GM15510 (cell line): ENCODE measurements around the gene AHSP.

ENCODE experiments used
- POLR2A ChIP-seq: IDR thresholded peaks from 3 replicates; pipeline ENCODE4 v1.6.1; 2011; ENCODE audit warnings: borderline replicate concordance; ENCODE audit not compliant: insufficient read length; ENCODE audit errors: extremely low read depth

The AHSP gene

DNA sequence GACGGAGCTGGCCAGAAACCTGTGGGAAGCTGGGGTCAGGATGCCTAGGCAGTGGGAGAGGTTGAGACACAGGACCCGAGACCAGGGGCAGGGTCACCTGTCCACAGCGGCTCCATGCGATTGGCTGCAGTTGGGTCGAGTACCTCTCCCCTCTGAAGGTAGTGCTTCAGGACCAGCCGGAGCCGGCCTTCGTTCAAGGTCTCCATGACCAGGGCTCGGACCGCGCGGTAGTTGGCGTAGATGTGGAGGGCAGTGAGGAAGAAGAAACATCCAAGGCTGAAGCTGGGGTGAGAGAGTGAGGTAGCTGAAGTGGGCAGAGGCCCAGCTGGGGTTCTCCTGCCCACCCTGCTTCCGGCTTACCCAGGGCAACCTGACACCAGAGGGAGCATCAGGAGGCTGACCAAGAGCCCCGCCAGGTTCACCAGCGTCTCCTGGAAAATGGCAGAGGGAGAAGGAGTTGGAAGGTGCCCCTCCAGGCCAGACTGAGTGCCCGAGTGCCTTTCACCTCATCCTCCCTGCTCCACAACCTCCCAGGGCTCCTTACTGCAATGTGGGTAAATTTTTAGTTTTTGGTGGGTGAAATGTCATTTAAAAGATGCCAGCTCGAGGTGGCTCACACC is 34.1 kb upstream of the AHSP start:
- TF ChIP-seq POLR2A = no peak

DNA sequence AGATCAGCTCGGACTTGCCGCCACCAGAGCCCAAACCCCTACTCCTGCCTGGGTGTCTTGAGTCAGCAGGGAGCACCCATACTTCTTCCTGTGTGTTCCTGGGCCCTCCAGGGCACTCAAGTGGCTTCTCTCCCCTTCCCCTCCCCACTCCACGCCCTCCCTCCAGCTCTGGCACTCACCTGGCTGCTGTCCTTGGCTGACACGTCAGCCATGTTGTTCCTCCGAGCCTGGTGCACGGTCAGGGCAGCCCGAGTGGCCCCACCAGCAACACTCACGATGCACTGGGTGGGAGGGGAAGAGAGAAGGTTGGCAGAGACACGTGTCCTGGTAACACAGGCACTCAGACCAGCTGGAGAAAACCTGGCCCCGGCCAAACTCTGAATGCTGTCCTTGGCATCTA is 31.0 kb upstream of the AHSP start:
- TF ChIP-seq POLR2A = no peak

GRCh38 chr16:31498493-31498892 is 29.2 kb upstream of the AHSP start:
- no peak for TF ChIP-seq POLR2A

DNA sequence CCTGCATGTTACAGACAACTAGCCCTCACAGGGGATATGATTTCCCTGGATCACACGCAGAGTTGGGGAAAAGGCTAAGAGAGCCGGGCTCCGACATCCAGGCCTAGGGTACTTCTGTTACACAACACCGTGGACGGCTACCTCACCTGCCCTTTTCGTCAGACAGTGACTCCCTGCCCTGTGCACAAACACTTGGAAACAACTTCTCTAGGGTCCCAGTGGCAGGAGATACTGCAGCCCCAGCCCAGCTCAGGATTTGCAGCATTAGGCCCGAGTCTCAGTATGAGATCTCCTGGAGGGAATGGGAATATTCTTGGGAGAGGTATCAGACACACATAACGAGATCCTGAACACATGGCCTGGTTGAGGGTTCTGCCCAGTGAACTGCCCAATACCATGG is 27.8 kb upstream of the AHSP start:
- TF ChIP-seq POLR2A = no peak

DNA sequence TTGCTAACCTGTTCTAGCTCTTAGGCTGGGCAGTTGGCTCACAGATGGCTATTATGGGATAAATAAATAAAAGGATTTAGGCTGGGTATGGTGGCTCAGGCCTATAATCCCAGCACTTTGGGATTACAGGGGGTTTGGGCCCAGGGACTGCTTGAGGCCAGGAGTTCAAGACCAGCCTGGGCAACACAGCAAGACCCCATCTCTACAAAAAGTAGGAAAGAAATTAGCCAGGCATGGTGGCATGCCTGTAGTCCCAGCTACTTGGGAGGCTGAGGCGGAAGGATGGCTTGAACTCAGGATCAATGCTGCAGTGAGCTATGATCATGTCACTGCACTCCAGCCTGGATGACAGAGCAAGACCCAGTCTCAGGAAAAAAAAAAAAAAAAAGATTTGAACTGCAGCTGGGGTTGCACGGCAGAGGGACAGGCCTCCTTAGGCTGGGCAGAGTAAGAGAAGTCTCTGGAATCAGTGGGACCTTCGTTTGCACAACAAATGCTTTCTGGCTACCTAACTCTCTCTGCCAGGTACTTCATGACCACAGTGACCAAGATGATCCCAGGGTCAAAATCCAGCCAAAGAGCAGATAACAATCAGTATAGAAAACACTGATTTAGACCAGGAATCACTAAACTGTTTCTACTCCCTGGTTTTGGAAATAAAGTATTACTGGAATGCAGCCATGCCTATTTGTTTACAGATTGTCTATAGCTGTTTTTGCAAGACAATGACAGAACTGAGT is 26.3 kb upstream of the AHSP start:
- no peak for TF ChIP-seq POLR2A

DNA sequence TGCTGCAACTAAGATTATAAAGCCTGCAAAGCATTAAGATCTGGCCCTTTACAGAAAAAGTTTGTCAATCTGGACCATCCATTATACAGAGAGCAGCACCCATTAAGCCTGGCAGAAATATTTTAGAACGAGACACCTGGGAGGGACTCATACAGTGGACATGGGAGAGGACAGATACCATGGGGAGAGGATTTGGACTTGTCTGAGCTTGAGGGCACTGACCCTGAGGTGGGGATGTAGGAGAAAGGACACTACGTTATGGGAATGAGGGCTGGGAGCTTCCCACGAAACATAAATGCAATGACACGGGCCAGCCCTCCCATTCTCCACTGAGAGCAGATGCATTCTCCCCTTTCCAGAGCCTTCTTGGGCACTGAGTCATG is 25.7 kb upstream of the AHSP start:
- TF ChIP-seq POLR2A = no peak

GRCh38 chr16:31502981-31503380 is 24.7 kb upstream of the AHSP start:
- no peak for TF ChIP-seq POLR2A

GRCh38 chr16:31504159-31504558 is 23.5 kb upstream of the AHSP start:
- no peak for TF ChIP-seq POLR2A

GRCh38 chr16:31505483-31505882 is 22.2 kb upstream of the AHSP start:
- no peak for TF ChIP-seq POLR2A

GRCh38 chr16:31507617-31507928 is 20.1 kb upstream of the AHSP start:
- TF ChIP-seq POLR2A = no peak

DNA sequence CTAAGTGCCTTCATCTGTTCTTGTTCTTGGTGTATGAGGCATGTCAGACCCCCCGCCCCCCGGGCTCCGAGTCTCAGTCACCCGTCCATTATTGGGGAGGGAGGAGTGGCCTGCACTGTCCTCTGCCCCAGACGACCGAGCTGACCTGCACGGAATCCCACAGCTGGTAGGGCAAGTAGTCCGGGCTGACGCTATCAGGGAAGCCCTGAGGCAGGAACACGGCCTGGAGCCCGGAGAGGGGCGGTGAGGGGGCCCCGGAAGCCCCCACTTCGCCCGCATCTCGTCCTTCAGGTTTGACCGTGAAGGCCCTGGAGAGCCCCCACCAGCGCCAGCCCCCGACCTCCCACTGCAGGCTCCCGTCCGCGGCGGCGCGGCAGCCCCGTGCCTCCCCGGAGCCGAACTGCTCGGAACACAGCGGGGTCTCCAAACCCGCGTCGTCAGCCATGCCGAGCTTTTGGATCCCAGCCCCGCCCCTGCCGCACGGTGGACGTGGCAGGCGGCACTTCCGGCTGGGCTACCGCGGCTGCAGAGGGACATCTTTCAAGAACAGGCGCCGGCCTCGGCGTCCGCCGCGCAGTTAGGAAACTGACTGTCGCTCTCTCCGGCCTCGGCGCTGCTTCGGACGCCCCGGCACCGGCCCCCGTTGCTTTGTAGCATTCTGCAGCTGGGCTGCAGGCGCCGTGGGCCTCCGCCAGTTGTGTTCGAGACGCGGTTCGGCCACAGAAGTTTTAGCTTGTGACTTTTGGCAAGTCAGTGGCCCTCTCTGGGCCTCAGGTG is 19.6 kb upstream of the AHSP start, which contains the start of gene RUSF1:
Gene RUSF1, minus strand, starts transcription at position 463 of the 777 bp plus-strand sequence. Its CDS starts 18 bp downstream, at position 445.
- peak; percentile 89 for TF ChIP-seq POLR2A

DNA sequence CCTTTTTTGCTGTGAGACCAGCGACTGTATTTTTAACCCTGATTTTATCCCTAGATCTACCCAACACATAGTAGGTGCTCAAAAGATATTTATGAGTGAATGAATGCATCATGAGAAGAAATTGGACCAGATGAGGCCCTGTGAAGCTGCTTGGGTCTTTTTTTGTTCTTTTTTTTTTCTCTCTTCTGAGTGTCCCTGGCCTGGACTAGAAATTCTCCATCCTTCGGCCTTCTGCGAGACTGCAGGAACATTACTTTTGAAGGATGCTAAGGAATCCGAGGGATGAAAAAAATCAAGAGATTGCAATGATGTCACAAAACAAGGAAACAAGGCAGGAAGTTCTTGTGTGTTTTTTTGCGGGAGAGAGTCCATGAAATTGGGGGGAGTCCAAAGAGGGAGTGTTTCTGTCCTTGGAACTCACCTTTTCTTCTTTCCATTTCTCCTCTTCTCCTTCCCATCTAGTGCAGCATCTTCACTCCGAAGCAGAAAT is 18.9 kb upstream of the AHSP start:
- TF ChIP-seq POLR2A = no peak

- no peak for TF ChIP-seq POLR2A
These were observed 14.6 kb upstream of the AHSP start for GRCh38 chr16:31513126-31513525.

- TF ChIP-seq POLR2A = no peak
These were observed 13.8 kb upstream of the AHSP start for GRCh38 chr16:31513884-31514283.

GRCh38 chr16:31517800-31518402 is 9.8 kb upstream of the AHSP start:
- no peak for TF ChIP-seq POLR2A
